GDM1 (cell line): ENCODE data around the gene SERPINA5.

Source experiments
- DNase-seq: peaks from one replicate; lab custom pipeline; 2025; lab: John Stamatoyannopoulos, UW

Gene SERPINA5, protein sequence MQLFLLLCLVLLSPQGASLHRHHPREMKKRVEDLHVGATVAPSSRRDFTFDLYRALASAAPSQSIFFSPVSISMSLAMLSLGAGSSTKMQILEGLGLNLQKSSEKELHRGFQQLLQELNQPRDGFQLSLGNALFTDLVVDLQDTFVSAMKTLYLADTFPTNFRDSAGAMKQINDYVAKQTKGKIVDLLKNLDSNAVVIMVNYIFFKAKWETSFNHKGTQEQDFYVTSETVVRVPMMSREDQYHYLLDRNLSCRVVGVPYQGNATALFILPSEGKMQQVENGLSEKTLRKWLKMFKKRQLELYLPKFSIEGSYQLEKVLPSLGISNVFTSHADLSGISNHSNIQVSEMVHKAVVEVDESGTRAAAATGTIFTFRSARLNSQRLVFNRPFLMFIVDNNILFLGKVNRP

DNA sequence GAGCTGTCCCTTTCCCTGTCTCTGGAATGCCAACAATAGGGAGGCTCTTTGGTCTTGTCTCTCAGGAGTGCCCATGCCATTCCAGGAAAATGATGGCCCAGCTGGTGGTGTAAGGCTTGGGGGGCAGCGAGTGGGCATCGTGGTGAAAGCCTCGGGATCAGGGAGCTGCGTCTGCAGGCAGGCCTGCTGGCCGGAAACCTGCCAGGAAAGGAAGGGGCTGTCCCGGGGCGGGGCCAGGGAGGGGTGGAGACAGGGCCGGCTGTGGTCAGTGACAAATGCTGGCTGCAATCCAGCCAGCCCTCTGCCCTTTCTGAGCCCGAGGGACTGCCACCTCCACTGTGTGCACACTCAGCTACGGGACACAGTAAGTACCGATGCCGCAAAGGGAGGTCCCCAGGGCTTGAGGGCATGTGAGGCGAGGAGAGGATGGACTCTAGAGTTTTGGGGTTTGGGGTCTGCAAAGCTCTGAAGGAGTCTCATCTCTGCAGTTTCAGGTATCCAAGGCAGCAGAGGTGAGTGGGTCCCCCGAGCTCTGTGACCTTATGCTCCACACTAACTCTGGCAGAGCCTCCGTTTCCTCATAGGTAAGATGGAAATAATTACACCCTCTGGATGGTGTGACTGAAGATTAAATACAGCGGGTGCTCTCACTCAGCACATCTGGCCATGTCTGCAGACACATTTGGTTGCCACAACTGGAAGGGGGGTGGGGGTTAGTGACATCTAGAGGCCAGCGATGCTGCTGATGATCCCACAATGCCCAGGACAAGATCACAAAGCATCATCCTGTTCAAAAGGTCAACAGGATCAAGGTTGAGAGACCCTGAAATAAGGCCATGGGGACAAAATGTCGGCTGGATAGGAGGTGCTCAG lies at the start of gene SERPINA5:
SERPINA5 (plus strand) TSS at position 300 of the 873 bp plus-strand sequence. CDS start 5,937 bp downstream, outside the sequence.
- DNase-seq: no peak

DNA sequence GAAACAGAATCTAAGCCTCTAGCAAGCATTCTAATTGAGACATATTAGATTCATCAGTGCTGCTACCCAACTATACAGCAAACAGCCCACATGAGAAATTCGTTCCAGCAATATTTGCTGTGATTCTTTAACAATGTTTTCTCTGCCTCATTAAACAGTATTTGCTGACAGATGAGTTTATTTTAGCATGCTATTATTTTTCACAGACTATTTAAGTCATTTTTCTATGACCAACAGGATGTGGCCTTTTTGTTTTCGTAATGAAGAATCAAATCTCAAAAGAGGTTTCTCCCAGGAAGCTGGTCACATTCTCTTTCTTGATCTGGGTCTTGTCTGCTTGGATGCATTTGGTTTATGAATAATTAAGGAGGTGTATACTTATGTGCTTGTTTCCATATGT lies 48.8 kb upstream of the SERPINA5 start:
- DNase-seq: no peak

DNA sequence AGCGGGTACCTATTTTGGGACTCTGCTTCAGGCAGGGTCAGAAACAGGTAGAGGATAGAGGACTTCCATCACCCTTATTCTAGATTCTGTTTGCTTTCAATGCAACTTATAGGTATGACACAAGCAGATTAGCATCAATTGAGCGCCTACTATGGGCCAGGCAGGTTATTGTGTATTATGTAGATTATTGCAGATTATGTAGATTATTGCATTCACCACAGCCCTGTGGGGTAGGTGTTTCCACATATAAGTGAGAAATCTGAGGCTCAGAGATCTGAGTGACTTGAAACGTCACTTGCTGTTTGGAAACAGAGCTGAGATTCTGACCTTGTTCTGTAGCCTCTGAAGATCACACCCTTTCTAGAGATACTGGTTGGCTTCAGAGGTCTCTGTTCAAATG lies 45.7 kb upstream of the SERPINA5 start:
- no peak for DNase-seq

DNA sequence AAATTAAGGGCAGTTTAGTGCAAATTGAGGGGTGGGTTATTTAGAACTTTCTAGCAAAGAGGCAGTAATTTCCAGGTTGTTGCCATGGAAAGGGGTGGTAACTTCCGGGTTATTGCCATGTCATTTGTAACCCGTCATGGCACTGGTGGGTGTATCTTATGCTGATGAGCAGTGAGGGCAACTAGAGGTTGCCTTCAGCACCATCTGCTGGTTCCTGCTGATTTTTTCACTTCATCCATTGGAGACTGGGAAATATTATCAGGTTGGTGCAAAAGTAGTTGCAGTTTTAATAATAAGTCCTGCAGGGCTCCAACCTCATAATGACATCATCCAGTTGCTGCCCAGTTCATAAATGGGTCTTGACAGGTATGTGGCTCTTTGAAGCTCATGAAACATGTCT lies 44.4 kb upstream of the SERPINA5 start:
- DNase-seq: no peak

DNA sequence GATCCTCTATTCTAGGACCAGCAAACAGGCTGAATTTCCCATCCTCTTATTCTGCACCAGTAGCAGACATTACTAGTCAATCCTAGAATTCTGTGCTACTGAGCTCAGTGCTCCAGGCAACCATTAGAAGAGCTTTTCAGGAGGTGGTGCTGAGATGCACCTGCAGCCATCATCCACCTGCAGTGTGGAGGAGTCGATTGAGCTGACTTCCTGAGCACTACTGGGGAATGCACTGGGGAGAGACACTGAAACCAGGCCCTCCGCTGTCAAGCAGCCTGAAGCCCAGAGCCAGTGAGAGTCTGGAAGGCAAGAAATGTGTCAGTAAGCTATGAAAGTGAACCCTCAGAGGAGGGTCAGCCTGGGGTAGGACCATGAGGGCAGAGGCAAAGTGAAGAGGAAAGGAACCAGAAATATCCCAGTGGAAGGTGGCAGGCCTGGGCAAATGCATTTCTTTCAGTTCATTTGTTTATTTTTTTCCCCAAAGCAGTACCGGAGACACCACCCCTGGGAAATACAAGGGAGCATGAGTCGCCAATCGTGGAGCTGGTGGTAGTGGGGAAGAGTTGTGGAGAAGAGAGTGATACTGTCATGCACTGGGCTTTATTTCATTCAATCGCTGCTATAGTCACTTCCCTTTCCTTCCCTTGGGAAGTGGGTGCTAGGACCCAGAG lies 43.0 kb upstream of the SERPINA5 start:
- DNase-seq: no peak

DNA sequence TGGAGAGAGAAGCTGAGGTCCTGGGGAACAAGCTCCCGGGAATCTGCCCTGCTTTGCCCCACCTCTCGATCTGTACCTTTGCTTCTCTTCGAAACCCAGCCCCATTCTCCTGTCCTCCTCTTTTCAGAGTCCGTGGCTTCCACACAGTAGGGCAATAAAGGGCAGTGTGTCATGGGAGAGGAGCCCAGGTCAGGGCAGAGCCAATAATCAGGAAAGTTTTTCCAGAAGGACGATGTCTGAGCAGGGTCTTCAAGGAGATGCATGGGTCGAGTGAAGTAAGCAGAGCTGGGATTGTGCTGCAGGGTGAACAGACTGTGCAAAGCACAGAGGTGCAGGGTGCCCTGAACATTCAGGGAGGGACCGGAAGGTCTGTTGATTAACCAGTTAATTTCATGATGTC lies 42.0 kb upstream of the SERPINA5 start:
- DNase-seq: no peak

DNA sequence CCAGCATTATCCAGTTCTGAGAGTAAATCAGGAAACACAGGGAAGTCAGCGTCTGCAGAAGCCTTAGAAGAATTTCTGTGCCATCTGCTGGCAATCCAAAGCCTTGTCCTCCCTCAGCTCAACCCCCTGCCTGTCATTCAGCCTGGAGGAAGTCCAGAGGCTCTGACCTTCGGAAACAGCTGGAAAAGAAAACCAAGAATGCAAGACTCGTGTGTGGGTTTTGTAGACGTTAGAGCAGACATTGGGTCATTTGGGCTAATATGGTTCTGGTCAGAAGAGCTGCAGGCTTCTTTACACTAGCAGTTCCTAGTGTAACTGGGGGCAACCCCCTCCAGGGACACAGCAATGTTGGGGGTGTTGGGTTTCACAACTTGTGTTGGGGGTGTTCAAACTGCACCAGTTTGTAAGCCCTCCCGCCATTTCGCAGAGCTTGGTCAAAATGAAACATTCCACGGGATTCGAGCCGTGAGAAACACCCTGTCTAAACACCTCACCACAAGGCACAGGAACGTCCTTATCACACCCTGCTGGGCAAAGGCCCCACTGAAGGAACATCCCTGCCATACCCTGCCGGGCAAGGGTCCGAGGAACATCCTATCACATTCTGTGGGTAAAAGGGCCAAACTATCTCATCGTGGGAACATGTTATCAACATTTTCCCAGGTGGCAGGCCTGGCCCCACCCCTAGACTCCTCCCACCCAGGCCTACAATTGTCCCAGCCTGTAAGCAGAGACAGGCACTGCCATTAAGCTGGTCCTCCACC lies 41.0 kb upstream of the SERPINA5 start:
- DNase-seq: no peak

DNA sequence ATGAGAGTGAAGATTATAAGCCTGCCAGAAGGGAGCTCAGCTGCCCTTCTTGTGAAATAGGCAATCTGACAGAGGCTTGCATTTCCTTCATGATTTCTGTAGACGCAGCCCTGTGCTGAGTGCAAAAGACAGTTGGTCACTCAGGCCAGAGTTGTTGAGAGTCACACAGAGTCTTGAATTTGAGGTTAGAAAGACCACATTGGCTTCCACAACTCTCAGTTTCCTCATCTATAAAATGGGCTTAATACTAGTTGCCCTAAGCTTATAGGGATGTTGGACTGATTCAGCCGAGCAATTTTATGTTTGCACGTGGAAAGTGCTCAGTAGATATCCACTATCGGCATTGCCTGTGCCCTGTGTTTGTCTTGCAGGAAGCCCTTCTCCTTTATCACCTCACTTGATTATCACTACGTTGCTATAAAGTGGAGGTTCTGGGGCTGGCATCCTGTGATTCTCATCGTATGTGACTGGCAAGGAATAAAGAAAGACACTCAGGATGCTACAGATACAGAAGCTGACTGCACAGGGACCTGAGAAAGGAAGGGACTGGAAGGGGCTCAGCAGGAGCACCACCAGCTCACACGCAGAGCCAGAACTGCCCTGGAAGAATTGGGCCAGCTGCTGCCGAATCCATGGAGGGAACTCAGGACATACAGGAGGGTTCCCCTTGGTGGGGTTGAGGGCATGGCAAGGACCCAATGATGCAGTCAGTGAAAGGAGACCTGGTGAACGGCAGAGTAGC lies 39.8 kb upstream of the SERPINA5 start:
- no peak for DNase-seq

DNA sequence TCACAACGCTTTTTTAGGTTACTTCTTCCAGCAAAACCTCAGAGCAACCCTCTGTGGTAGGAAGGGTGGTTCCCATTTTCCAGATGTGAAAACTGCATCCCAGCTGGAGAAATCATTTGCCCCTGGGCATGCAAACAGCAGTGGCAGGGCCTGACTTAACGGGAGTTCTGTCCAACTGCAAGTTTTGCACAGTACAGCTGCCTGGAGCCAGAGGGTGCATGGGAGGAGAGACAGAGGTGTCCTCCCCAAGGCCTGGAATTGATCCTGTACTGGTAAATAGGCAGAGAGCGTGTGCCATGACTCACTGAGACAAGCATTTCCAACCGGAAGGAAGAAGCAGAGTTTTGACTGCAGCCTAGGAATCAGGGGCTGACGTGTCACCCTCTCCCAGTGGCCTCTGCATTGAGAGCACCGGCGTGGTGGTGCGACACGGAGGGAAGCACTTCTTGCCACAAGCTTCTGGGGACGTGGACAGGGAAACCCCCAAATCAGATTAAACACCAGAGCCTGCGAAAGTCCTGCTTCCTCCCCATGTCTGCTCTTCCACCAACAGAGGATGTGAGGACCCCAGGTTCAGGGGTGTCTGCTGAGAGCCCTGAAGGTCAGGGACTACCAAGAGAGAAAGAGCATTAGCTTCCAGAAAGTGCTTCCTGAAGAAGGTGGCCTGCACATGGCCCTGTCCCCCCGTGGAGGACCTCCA lies 39.0 kb upstream of the SERPINA5 start:
- no peak for DNase-seq

DNA sequence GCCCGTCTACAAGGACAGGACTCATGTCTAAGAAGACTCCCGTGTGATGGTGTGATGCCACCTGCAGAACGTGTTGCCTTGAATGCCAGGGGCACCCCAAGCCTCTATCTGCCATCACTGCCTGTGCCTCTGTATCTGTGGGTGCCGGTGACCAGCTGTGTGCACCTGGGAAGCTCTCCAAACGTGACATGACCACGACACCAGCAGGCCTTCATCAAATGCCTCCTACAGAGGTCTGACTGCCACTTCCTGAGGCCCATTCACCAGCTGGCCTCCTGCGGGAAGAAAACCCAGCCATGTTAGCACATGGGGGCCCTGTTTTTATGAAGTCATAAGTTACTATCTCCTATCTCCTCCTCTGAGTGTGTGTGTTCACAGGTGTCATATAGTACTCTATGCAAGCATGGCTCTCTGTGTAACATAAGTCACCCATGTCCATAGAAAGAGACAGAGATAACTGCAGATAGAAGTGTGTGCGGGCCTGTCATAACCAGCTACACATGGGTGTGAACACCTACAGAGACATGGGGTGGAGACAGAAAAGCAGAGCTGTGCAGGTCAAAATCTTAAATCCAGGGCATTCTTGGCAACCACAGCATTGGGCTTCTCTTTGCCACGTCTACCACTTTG lies 38.3 kb upstream of the SERPINA5 start:
- no peak for DNase-seq

DNA sequence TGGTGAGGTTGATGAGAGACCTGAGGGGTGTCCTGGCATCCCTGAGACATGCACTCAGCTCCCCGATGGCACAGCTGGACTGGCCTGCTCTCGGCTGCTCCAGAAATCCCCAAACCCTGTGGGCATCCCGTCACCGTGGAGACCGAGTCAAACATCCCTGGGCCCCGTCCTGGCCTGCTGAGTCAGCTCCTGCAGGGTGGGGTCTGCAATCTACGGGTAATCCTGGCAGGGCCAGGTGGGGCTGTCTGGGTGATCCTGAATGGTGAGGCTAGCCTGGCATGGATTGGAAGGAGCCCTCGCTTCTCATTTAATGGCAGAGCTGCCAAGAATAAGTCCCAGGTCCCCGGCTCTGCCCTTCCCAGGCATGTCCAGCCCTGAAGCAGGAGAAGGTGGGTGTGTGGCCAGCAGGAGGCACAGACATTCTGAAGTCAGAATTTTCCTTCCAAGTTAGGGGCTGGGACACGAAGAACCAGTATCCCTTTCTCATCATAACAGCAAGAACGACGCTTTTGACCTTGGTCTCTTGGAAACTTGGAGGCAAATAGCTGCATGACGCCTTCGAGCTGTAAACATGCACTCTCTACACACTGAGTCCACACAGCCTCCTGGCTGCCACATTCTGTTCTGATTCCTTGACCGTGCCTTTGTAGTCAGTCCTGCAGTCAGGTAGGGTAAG lies 37.6 kb upstream of the SERPINA5 start:
- no peak for DNase-seq

DNA sequence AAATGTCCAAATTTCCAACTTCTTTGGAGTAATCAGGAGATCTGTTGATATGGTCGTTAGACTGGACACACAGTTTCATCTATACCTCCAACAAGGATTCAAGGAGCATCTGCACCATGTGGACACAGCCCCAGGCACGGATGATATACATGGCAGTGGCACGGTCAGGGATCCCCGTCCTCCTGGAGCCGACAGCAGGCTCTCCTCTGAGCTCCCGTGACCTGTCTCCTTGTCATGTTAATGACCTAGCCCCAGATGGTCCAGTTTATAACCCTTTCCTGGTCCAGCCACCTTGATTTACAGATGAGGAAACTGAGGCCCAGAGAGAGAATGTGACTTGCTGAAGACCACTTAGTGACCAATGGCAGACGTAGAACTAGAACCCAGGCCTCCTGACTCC lies 36.5 kb upstream of the SERPINA5 start:
- no peak for DNase-seq

DNA sequence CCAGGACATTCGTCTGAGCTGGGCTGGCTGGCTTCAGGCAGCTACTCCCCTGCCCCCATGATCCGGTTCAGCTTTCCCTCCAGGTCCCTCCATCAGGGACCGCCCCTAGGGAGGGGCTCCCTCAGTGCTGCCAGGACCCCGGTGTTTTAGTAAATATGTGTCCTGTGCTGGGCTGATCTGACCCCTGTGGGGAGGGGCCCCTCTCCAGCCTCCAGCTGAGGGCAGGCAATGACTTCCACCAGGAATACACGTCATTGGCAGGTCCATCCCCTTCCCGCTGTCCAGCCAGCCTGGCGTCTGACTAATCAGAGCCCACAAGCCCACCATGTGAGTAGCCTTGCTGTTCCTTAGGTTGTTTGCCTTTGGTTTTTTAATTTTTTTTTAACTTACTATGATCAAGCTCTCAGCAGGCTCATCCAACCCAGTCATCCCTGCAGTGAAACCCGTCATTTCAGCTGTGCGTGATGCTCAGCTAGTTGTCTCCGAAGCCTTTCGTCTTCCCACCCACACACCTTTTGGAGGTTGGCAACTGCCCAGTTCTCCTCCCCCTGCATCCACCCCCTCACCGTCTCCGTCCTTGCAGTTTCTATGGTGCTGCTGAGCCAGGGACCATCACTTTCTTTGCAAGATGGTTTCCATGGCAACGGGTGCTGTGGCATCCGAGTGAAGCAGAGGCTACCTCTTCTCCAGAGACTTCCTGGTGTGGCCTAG lies 35.9 kb upstream of the SERPINA5 start:
- DNase-seq: no peak

DNA sequence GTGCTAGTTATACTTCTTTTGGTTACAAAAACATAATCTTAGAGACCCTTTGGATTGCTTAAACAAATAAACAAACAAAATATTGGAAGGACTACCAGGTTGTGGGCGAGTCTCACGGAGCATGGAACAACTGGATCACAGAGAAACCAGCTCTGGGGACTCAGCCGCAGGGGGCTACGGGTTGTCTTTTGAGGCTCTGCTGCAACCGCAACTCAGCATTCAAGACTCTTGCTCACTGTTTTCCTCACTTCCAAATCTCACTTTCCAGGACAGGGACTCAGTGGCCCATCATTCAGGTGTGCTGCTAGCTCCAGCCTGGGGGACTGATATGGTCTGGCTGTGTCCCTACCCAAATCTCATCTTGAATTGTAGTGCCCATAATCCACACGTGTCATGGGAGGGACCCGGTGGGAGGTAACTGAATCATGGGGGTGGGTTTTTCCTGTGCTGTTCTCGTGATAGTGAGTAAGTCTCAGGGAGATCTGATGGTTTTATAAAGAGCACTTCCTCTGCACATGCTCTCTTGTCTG lies 34.0 kb upstream of the SERPINA5 start:
- no peak for DNase-seq

DNA sequence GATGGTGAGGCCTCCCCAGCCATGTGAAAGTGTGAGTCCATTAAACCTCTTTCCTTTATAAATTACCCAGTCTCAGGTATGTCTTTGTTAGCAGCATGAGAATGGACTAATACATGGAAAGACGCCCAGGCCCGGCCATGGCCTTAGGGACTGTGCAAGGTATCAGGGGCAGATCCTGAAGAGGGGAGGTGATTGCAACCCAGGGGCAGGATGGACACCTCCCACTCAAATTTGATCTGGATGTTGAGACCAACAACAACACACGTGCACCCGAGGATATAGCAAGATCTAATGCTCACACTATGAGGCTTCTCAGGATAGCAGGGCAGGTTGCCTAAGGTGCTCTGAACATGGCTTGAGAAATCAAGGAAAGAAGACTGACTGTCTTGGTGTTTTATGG lies 33.5 kb upstream of the SERPINA5 start:
- DNase-seq: no peak

DNA sequence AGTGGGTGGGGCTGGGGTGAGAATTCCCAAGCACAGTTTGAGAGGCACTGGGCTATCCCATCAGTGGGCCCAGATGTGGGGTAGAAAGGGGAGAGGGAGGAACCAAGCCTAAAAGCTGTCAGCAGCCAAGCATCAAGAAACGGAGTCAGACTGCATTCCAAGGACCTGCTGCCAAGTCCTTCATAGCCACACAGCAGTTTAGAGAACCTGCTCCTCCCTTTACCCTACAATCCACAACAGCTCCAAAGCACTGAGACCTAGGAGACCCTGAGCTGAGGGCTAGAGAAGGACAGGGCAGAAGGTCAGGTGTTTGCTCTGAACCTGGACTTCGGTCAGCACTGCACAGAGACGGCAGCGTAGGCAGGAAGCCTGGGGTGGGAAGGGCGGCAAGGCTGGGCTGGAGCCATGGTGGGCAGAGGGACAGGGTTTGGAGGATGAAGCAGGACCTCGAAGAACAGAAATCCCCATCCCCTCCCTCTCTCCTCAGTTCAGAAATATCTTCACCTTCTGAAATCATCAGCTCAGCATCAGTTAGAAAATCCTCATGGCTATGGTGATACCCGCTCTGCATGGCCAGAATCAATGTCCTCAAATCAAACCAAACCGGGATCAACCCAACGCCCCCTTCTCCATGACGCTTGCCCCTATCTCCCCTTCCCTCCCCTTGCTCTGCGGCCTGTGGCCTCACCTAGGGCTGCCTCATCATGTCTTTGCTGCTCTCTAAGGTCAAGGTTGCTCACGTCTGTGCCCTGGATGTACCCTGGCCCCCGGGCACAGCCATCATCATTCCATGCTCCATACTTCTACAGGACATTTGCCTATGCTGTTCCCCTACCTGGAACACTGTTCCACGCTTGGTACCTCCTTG lies 32.9 kb upstream of the SERPINA5 start:
- no peak for DNase-seq
